Transverse colon (tissue), 4 donors: ENCODE data around the gene FBXO40.

Experiments used
- CTCF ChIP-seq, 5 experiments: fragments of 200-600 bp in 3 of 5; fragments of 450-650 bp in 2 of 5; sonication (generic) in 3 of 5; IDR thresholded peaks; 1 replicate in 2 of 5; 2 replicates in 3 of 5; pipeline ENCODE4 v1.5.1; 2016 to 2017; ENCODE audit warnings: antibody characterized with exemption in 5 of 5, inconsistent platforms in 3 of 5, mild to moderate bottlenecking in 2 of 5, moderate library complexity in 1 of 5
- EP300 ChIP-seq: sonication (generic); formaldehyde crosslinking; IDR thresholded peaks from one replicate; pipeline ENCODE4 v1.6.1; 2017; ENCODE audit warnings: antibody characterized with exemption, low read depth
- POLR2A ChIP-seq: fragments of 450-650 bp; IDR thresholded peaks from one replicate; pipeline ENCODE4 v1.6.1; 2016; ENCODE audit warnings: antibody characterized with exemption, mild to moderate bottlenecking, moderate library complexity
- POLR2AphosphoS5 ChIP-seq, 3 donors: sonication (generic); formaldehyde crosslinking; IDR thresholded peaks; one replicate each; pipeline ENCODE4 v1.6.1; 2016; ENCODE audit warnings: antibody characterized with exemption in 3 of 3

GRCh38 chr3:121642601-121643314 is 49.6 kb downstream of the FBXO40 start:
- TF ChIP-seq POLR2A (no peak), POLR2AphosphoS5 (IDR thresholded peaks at IDR 0.05) (no peak), CTCF (IDR thresholded peaks at IDR 0.05) (no peak), EP300 (no peak)
